ENCODE data around the gene ZNF521. TPM values are rescaled to one million over a fixed set of nuclear protein-coding genes. Genes with fewer than 3 reads are reported as not detected.

The ZNF521 gene
- total RNA-seq, 2 donors from 2014 or later, result 12.7 to 41.5 TPM

DNA sequence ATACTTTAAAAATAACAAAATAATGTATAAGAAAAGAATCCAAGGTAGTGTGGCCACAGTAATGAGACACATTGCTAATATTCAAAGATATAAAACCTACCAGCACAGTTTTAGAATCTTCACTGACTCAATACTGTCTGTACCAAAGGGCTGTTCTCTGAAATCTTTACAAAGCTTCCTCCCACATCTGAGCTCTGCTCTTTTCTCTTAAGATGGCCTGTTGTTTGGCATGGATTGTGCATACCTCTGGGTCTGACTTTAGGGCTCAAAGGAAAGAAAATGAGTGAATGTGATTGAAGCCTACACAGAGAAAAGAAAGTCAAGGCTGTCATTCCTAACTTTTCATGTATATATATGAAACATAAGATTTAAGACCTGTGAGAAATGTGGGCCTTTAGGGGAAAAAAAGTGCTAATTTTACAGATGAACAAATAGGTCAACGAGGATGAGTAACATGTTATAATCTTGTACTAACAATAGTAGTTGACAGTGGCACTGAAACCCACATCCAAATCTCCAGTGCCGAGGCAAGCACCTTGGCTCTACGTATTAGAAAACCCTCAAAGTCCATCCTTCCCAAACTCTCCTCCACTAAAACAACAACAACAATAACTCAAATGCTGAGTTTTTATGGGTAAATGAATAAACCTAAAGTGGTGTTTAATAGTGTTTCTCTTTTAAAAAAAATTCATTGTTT, 114.2 kb downstream of the ZNF521 start:
- intact Hi-C loops (cut with DNase I), result no loop called here
- H3K4me3 ChIP-seq, result no peak overlapping the region
- H3K4me1 ChIP-seq (replicated peaks), result no peaks in the 10 kb centered on the region
- H3K27me3 ChIP-seq (replicated peaks; ENCODE audit: insufficient read depth), result no peaks in the 10 kb centered on the region
- TF ChIP-seq POLR2AphosphoS5 (IDR thresholded peaks at IDR 0.05), result no peak
- TF ChIP-seq CTCF (IDR thresholded peaks at IDR 0.05), result no peak
- TF ChIP-seq POLR2A (IDR thresholded peaks at IDR 0.05), result no peak
- H3K9me3 ChIP-seq, result no peaks in the 10 kb centered on the region
- WGBS, result 92% methylated on average over 3 of the region's 3 CpGs
- no peak overlapping the region for H3K27ac ChIP-seq
- DNase-seq (ENCODE audit: low spot score), result no peak
- no peaks in the 10 kb centered on the region for H3K36me3 ChIP-seq

DNA sequence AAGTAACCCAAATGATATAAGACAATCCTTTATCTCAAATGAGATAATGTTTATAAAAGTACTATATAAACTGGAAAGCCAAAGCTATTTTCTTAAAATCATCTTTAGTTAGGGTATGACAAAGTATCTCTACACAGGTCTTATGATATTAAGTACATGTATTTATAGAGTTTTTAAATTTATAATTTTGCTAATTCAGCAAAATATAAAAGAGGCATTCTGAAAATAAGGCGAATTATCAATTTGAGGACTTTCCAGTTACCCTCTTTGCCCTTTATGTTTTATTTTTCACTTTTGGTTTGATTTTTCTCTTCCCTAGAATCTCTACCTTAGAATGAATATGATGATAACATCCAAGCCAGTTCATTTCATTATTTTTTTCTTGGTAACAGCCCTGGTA, 115.2 kb downstream of the ZNF521 start:
- Histone ChIP-seq H3K4me3 (no peak overlapping the region), H3K36me3 (no peaks in the 10 kb centered on the region), H3K9me3 (no peaks in the 10 kb centered on the region), H3K4me1 (replicated peaks) (no peaks in the 10 kb centered on the region), H3K27me3 (replicated peaks; ENCODE audit: insufficient read depth) (no peaks in the 10 kb centered on the region), H3K27ac (no peak overlapping the region)
- TF ChIP-seq POLR2A (IDR thresholded peaks at IDR 0.05), result no peak
- no peak for DNase-seq (ENCODE audit: low spot score)
- 95% methylated on average over 1 of the region's 1 CpG for whole genome bisulfite sequencing
- intact Hi-C loops (cut with DNase I), result no loop called here

DNA sequence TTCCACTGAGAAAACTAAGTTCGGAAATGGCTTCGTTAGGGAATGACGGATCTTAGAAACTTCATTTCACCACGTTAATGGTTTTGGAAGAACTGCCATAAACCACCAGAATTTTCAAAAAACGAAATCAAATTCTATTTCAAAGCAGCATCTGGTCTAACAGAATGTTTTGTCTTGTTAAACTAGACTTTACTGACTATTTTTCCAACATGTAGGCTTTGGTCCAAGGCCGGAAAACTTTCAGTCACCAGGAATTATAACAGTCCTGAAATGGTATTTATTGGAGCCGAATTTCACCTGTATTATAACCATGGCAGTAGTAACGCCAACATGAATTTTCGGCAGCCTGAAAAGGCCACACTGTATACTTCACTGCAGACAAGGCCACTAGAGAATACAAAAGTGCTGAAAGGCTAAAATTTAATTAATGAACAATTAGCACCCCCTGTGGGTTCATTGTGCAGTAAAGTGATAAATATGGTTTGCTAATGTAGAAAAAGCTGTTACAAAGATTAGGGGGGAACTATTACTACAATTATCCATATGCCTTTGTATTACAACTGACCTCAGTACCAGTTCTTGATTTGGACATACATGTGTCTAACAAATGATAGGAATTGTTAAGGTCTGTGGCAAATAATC, 116.4 kb downstream of the ZNF521 start:
- Histone ChIP-seq H3K9me3 (no peaks in the 10 kb centered on the region), H3K27ac (no peak overlapping the region), H3K27me3 (replicated peaks; ENCODE audit: insufficient read depth) (no peaks in the 10 kb centered on the region), H3K4me3 (no peak overlapping the region), H3K36me3 (no peaks in the 10 kb centered on the region), H3K4me1 (replicated peaks) (no peaks in the 10 kb centered on the region)
- no peak for DNase-seq (ENCODE audit: low spot score)
- 89% methylated on average over 9 of the region's 9 CpGs for WGBS
- TF ChIP-seq CTCF (IDR thresholded peaks at IDR 0.05) (no peak), POLR2AphosphoS5 (IDR thresholded peaks at IDR 0.05) (no peak), POLR2A (IDR thresholded peaks at IDR 0.05) (no peak)
- intact Hi-C loops (cut with DNase I), result no loop called here

DNA sequence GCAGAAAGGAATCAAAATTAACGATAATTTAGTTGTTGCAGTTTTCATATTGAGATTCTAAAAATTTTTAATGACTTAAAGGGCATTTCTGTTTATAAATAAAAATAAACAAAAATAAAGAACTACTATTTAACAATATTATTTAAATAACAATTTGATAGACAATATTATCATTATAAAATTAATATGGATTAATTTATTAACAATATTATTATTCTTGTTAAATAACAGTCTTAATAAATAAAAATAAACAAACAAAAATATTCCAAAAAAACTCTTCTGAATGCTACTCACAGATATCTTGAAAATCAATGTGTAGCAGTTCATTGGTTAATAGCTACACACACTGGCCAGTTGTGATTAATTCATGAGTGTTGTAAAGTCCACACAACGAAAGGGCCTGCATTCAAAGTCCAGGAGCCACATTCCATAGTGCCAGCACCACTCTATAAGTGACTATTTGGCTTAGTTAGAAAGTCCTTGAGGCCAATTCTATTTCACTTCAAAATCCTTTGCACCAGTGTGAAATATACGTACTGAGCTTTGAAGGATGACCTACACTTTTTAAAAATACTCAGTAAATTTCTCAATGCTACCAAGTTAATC, 117.1 kb downstream of the ZNF521 start:
- intact Hi-C loops (cut with DNase I), result no loop called here
- Histone ChIP-seq H3K27ac (no peak overlapping the region), H3K9me3 (no peaks in the 10 kb centered on the region), H3K36me3 (no peaks in the 10 kb centered on the region), H3K4me1 (replicated peaks) (no peaks in the 10 kb centered on the region), H3K27me3 (replicated peaks; ENCODE audit: insufficient read depth) (no peaks in the 10 kb centered on the region), H3K4me3 (no peak overlapping the region)
- WGBS, result 96% methylated on average over 3 of the region's 3 CpGs
- no peak for TF ChIP-seq CTCF (IDR thresholded peaks at IDR 0.05)
- no peak for DNase-seq (ENCODE audit: low spot score)

- intact Hi-C loops (cut with DNase I), result no loop called here
- Histone ChIP-seq H3K9me3 (no peaks in the 10 kb centered on the region), H3K4me3 (no peak overlapping the region), H3K27me3 (replicated peaks; ENCODE audit: insufficient read depth) (no peaks in the 10 kb centered on the region), H3K36me3 (no peaks in the 10 kb centered on the region), H3K27ac (no peak overlapping the region), H3K4me1 (replicated peaks) (no peaks in the 10 kb centered on the region)
- no peak for DNase-seq (ENCODE audit: low spot score)
- 96% methylated on average over 1 of the region's 1 CpG for WGBS
- TF ChIP-seq POLR2A (IDR thresholded peaks at IDR 0.05) (no peak), POLR2AphosphoS5 (IDR thresholded peaks at IDR 0.05) (no peak), CTCF (IDR thresholded peaks at IDR 0.05) (no peak)
Measured at GRCh38 chr18:25234322-25234639, 117.7 kb downstream of the ZNF521 start.
